Caco-2 (cell line): ENCODE results near the gene DUSP5. TPM values are rescaled to one million over a fixed set of nuclear protein-coding genes. Genes with fewer than 3 reads are reported as not detected.

Experiments used
- BruUV-seq: library from RNA; stranded (reverse); fragments of 400-500 nt; replicated peaks from 2 replicates; lab custom pipeline; 2021; lab: Mats Ljungman, UMichigan
- CTCF ChIA-PET: fragments of 300-600 bp; sonication (Branson Sonifier 250); formaldehyde crosslinking; loops from one replicate; lab custom pipeline; 2022; ENCODE audit warnings: antibody characterized with exemption; lab: Charles Lee
- POLR2A ChIA-PET: fragments of 300-600 bp; sonication (Branson Sonifier 250); formaldehyde crosslinking; loops from one replicate; lab custom pipeline; 2022; ENCODE audit warnings: antibody characterized with exemption; lab: Charles Lee
- DNase-seq, 2 experiments: peaks; one replicate each; pipeline versions ENCODE4 v3.0.0 to v3.0.0-alpha.2; 2020 to 2022
- H3K27me3 ChIP-seq: replicated peaks from 2 replicates; pipeline ENCODE4 v1.6.0; 2011; ENCODE audit warnings: low read length; ENCODE audit not compliant: control insufficient read depth, insufficient read depth
- H3K36me3 ChIP-seq: 2 replicates; pipeline ENCODE4 v1.5.1; 2011; ENCODE audit warnings: low read length; ENCODE audit not compliant: control insufficient read depth, insufficient read depth
- H3K4me1 ChIP-seq: fragments of 250-450 bp; sonication (Bioruptor Pico); 2 replicates; pipeline ENCODE4 v1.5.1; 2020; ENCODE audit warnings: mild to moderate bottlenecking
- H3K4me3 ChIP-seq: 2 replicates; pipeline ENCODE4 v1.5.1; 2011; ENCODE audit warnings: low read depth, mild to moderate bottlenecking, control low read depth, low read length
- H3K9me3 ChIP-seq: fragments of 250-450 bp; sonication (Bioruptor Pico); 2 replicates; pipeline ENCODE4 v1.5.1; 2020; ENCODE audit warnings: mild to moderate bottlenecking, moderate library complexity
- H3K27ac Mint-ChIP-seq: one replicate; pipeline ENCODE4 v1.8.0; 2022; ENCODE audit warnings: mixed read lengths; ENCODE audit not compliant: unreplicated experiment
- H3K27me3 Mint-ChIP-seq: one replicate; pipeline ENCODE4 v1.8.0; 2022; ENCODE audit warnings: mixed read lengths; ENCODE audit not compliant: insufficient read depth, unreplicated experiment
- H3K36me3 Mint-ChIP-seq: one replicate; pipeline ENCODE4 v1.8.0; 2022; ENCODE audit warnings: mild to moderate bottlenecking, mixed read lengths; ENCODE audit not compliant: insufficient read depth, unreplicated experiment
- H3K4me1 Mint-ChIP-seq: one replicate; pipeline ENCODE4 v1.8.0; 2022; ENCODE audit warnings: low read depth, mixed read lengths; ENCODE audit not compliant: unreplicated experiment
- H3K4me3 Mint-ChIP-seq: one replicate; pipeline ENCODE4 v1.8.0; 2022; ENCODE audit warnings: mild to moderate bottlenecking, moderate library complexity, mixed read lengths; ENCODE audit not compliant: unreplicated experiment
- H3K9me3 Mint-ChIP-seq: one replicate; pipeline ENCODE4 v1.8.0; 2022; ENCODE audit warnings: mixed read lengths; ENCODE audit not compliant: unreplicated experiment
- intact Hi-C: fragments of 100-400 bp; cut with micrococcal nuclease; formaldehyde crosslinking; loops from one replicate; pipeline ENCODE4 v1.10.0; 2022; ENCODE audit not compliant: unreplicated experiment
- total RNA-seq: library from RNA; stranded (reverse); gene quantifications from 2 replicates; pipeline ENCODE4 v1.2.3, GENCODE V29; 2022
- TF ChIP-seq, protein P1 (sequence below), 2 experiments: fragments of 200-600 bp in 1 of 2; IDR thresholded peaks; 1 replicate in 1 of 2; 2 replicates in 1 of 2; pipeline versions ENCODE4 v1.5.1 to v1.8.0; 2011 to 2022; ENCODE audit warnings: antibody characterized with exemption in 1 of 2, control low read depth in 1 of 2, inconsistent platforms in 1 of 2, low read depth in 1 of 2, low read length in 1 of 2, mild to moderate bottlenecking in 1 of 2, moderate library complexity in 1 of 2; ENCODE audit not compliant: insufficient read depth in 1 of 2, severe bottlenecking in 1 of 2, unreplicated experiment in 1 of 2

DUSP5 gene
- total RNA-seq, 1 experiment from 2014 or later: 15.0 TPM

DNA sequence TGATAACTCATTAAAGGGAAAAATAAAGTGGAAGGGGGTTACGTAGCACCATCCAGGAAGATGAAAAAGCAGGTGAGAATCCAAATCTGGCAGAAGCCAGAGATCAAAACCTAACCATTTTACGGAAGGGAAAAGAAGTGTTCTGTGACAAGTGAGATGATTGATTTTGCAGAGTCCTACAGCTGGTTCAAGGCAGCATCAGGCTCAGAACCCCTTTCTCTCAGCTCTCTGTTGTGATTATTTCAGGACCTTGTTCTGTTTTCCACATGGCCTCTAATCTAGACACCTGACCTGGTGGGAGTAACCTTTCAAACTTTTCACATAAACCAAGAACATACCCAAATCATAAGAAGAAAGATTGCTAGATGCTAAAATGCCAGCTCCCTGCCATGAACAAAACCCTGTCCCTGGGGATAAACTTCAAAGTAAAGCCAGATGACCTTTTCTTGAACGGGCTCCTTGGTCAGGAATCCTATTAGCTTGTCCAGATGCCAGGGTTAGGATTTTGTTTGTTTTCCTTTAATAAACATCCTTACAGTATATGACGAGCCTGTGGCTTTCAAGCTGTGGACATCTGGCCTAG, 5.9 kb downstream of the DUSP5 start:
- Mint-ChIP-seq H3K4me3 (no peak overlapping the region), H3K9me3 (no peaks in the 10 kb centered on the region), H3K36me3 (peaks cover 35% of the 10 kb centered on the region), H3K4me1 (peaks cover 28% of the 10 kb centered on the region), H3K27ac (no peak overlapping the region), H3K27me3 (no peaks in the 10 kb centered on the region)
- TF ChIP-seq, protein P1, sequence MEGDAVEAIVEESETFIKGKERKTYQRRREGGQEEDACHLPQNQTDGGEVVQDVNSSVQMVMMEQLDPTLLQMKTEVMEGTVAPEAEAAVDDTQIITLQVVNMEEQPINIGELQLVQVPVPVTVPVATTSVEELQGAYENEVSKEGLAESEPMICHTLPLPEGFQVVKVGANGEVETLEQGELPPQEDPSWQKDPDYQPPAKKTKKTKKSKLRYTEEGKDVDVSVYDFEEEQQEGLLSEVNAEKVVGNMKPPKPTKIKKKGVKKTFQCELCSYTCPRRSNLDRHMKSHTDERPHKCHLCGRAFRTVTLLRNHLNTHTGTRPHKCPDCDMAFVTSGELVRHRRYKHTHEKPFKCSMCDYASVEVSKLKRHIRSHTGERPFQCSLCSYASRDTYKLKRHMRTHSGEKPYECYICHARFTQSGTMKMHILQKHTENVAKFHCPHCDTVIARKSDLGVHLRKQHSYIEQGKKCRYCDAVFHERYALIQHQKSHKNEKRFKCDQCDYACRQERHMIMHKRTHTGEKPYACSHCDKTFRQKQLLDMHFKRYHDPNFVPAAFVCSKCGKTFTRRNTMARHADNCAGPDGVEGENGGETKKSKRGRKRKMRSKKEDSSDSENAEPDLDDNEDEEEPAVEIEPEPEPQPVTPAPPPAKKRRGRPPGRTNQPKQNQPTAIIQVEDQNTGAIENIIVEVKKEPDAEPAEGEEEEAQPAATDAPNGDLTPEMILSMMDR (IDR thresholded peaks at IDR 0.05; ENCODE audit: insufficient read depth in 1 of 2, low read depth in 1 of 2, low read length in 1 of 2, severe bottlenecking in 1 of 2, unreplicated experiment in 1 of 2): no peak
- no peak for DNase-seq
- no peak overlapping the region for H3K4me3 ChIP-seq
- CTCF ChIA-PET: no interaction called here
- BruUV-seq: no TSS peak
- H3K9me3 ChIP-seq: no peaks in the 10 kb centered on the region
- POLR2A ChIA-PET: no interaction called here
- no peaks in the 10 kb centered on the region for H3K27me3 ChIP-seq
- peaks cover 35% of the 10 kb centered on the region for H3K4me1 ChIP-seq
- intact Hi-C loops: no loop called here
- peaks cover 1% of the 10 kb centered on the region for H3K36me3 ChIP-seq

DNA sequence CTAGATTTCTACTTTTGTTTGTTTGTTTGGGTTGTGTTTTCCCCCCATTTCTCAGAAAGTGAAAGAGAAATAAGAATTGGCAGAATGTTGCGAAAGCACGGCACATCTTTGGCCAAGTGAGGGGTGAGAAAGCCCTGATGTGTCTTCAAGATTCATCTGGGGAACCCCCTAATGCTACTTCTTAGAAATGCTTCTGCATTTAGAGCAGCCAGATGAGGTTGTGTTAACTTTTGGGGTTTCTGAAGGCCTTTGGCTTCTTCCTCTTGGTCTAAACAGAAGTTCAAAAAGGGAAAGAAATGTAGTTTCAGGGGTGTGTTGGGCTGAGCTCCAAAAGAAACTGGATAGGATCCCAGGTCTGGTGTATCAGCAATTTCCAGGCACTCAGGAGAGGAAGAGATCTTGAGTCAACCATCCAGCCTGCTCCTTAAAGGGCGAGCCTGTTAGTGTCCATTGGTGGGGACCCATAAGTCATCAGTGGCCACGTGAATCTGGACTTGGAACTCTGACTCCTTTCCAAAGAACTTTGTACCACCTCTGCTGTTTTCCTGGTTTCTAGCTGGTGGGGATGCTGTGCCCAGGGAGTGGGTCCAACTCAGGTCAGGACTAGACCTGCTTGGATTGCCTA, 6.5 kb downstream of the DUSP5 start:
- Histone ChIP-seq H3K4me1 (peaks cover 32% of the 10 kb centered on the region), H3K9me3 (no peaks in the 10 kb centered on the region), H3K36me3 (peaks cover 1% of the 10 kb centered on the region), H3K27me3 (no peaks in the 10 kb centered on the region), H3K4me3 (no peak overlapping the region)
- no TSS peak for BruUV-seq
- H3K4me3 Mint-ChIP-seq: no peak overlapping the region
- ChIA-PET CTCF (interaction anchor here (0.6 kb wide), 1 partner anchor 525 kb away, joined by 3 read pairs; no protein-coding TSS in a partner anchor), POLR2A (no interaction called here)
- intact Hi-C loops: no loop called here
- no peak for DNase-seq
- no peaks in the 10 kb centered on the region for H3K9me3 Mint-ChIP-seq
- TF ChIP-seq, protein P1 (IDR thresholded peaks at IDR 0.05; ENCODE audit: insufficient read depth in 1 of 2, low read depth in 1 of 2, low read length in 1 of 2, severe bottlenecking in 1 of 2, unreplicated experiment in 1 of 2): no peak
- H3K4me1 Mint-ChIP-seq: peaks cover 22% of the 10 kb centered on the region
- H3K27ac Mint-ChIP-seq: no peak overlapping the region
- no peaks in the 10 kb centered on the region for H3K27me3 Mint-ChIP-seq
- H3K36me3 Mint-ChIP-seq: peaks cover 41% of the 10 kb centered on the region

DNA sequence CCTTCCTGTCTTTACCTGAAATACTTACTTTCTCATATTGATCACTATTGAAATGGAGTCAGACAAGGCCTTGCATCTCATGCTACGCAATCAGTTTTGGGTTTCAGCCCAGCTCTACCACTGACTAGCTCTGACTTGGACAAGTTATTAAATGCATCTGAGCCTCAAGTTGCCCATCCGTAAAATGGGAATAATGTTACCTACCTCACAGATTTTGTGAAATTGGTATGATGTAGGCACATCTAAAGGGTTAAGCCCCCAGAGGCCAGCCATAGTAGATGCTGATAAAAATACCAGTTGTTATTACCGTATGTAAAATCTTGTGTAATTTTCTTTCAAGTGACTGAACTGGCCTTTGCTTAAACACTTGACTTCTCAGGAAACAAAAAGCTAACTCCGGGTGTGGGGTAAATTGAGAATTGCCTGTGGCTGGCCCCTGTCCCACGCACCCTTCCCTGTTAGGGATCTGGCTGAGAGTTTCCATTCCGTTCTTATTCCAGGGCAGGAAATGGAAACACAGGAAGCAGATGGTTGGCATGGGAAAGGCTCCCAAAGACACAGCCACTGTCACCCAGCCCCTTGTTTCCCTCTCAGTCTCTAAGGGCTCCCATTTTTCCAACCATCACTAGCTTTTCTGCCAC, 7.5 kb downstream of the DUSP5 start:
- Mint-ChIP-seq H3K9me3 (no peaks in the 10 kb centered on the region), H3K4me3 (no peak overlapping the region), H3K27ac (no peak overlapping the region), H3K36me3 (peaks cover 51% of the 10 kb centered on the region), H3K4me1 (peaks cover 14% of the 10 kb centered on the region), H3K27me3 (no peaks in the 10 kb centered on the region)
- CTCF ChIA-PET: interaction anchor here (0.6 kb wide), 1 partner anchor 201 kb away, joined by 3 read pairs; the partner anchor contains the start of gene SMNDC1
- H3K9me3 ChIP-seq: no peaks in the 10 kb centered on the region
- no TSS peak for BruUV-seq
- peaks cover 22% of the 10 kb centered on the region for H3K4me1 ChIP-seq
- H3K4me3 ChIP-seq: no peak overlapping the region
- intact Hi-C loops: no loop called here
- no peak for DNase-seq
- POLR2A ChIA-PET: no interaction called here
- H3K27me3 ChIP-seq: no peaks in the 10 kb centered on the region
- H3K36me3 ChIP-seq: peaks cover 1% of the 10 kb centered on the region
- TF ChIP-seq, protein P1 (IDR thresholded peaks at IDR 0.05; ENCODE audit: insufficient read depth in 1 of 2, low read depth in 1 of 2, low read length in 1 of 2, severe bottlenecking in 1 of 2, unreplicated experiment in 1 of 2): no peak
